ENCODE measurements around the gene MTHFD2.
"Not testable (repeated sequence)": the region's sequence is repeated elsewhere in the genome, so short reads cannot be mapped to it uniquely, and the experiment has no call there.

The MTHFD2 gene

GRCh38 chr2:74228772-74229171, 30.4 kb downstream of the MTHFD2 start:
- no peak for DNase-seq (ENCODE audit: low read depth in 2 of 2)

- not testable (repeated sequence) for DNase-seq (ENCODE audit: low read depth in 2 of 2)
Observed at GRCh38 chr2:74229865-74230264, 31.4 kb downstream of the MTHFD2 start.

GRCh38 chr2:74232426-74232825, 34.0 kb downstream of the MTHFD2 start:
- DNase-seq (ENCODE audit: low read depth in 2 of 2): no peak

GRCh38 chr2:74233648-74234047, 35.2 kb downstream of the MTHFD2 start:
- DNase-seq (ENCODE audit: low read depth in 2 of 2): no peak

GRCh38 chr2:74235041-74235440, 36.6 kb downstream of the MTHFD2 start:
- DNase-seq (ENCODE audit: low read depth in 2 of 2): no peak

GRCh38 chr2:74238879-74239278, 40.5 kb downstream of the MTHFD2 start:
- DNase-seq (ENCODE audit: low read depth in 2 of 2): no peak

- no peak for DNase-seq (ENCODE audit: low read depth in 2 of 2)
Observed at GRCh38 chr2:74239346-74239745, 40.9 kb downstream of the MTHFD2 start.

GRCh38 chr2:74242354-74243071, 44.1 kb downstream of the MTHFD2 start:
- DNase-seq (ENCODE audit: low read depth in 2 of 2): no peak

GRCh38 chr2:74244286-74244685, 45.9 kb downstream of the MTHFD2 start:
- no peak for DNase-seq (ENCODE audit: low read depth in 2 of 2)

GRCh38 chr2:74246496-74247195, 48.2 kb downstream of the MTHFD2 start:
- no peak for DNase-seq (ENCODE audit: low read depth in 2 of 2)

- no peak for DNase-seq (ENCODE audit: low read depth in 2 of 2)
Observed at GRCh38 chr2:74249406-74250122, 51.1 kb downstream of the MTHFD2 start.

- peak in 1 of 2 experiments; percentile 44 for DNase-seq (ENCODE audit: low read depth in 2 of 2)
Observed at GRCh38 chr2:74250189-74250631, 51.8 kb downstream of the MTHFD2 start.

GRCh38 chr2:74252036-74252435, 53.6 kb downstream of the MTHFD2 start:
- no peak for DNase-seq (ENCODE audit: low read depth in 2 of 2)

- no peak for DNase-seq (ENCODE audit: low read depth in 2 of 2)
Observed at GRCh38 chr2:74252862-74253261, 54.4 kb downstream of the MTHFD2 start.

GRCh38 chr2:74253306-74253970, 55.0 kb downstream of the MTHFD2 start:
- no peak for DNase-seq (ENCODE audit: low read depth in 2 of 2)

GRCh38 chr2:74253971-74254310, 55.5 kb downstream of the MTHFD2 start:
- DNase-seq (ENCODE audit: low read depth in 2 of 2): no peak

- DNase-seq (ENCODE audit: low read depth in 2 of 2): no peak
Observed at GRCh38 chr2:74255660-74256213, 57.3 kb downstream of the MTHFD2 start.

- DNase-seq (ENCODE audit: low read depth in 2 of 2): no peak
Observed at GRCh38 chr2:74259191-74259590, 60.8 kb downstream of the MTHFD2 start.

- DNase-seq (ENCODE audit: low read depth in 2 of 2): no peak
Observed at GRCh38 chr2:74259733-74260132, 61.3 kb downstream of the MTHFD2 start.

GRCh38 chr2:74260495-74260894, 62.1 kb downstream of the MTHFD2 start:
- no peak for DNase-seq (ENCODE audit: low read depth in 2 of 2)

GRCh38 chr2:74261204-74261864, 62.9 kb downstream of the MTHFD2 start:
- DNase-seq (ENCODE audit: low read depth in 2 of 2): no peak
